Measurements from ENCODE around the gene MUC5B.

DNA sequence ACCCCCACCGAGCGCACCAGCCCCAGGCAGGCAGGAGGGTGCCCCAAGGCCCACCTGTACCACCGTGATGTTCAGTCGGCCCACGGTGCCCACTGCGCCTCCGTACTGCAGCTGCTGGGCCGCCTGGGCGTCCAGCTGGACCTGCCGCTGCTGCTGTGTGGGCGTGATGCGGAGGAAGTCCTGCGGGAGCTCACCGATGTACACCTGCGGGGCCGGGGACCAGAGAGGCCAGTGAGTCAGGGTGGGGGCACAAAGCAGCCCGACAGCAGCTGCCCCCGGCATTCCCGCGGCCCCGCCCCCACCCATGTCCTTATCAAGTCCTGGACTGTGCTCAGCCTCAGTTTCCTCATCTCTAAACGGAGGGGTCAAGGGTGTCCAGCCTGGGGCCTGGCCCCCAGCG lies 72.7 kb downstream of the MUC5B start:
- TF ChIP-seq, protein P1, sequence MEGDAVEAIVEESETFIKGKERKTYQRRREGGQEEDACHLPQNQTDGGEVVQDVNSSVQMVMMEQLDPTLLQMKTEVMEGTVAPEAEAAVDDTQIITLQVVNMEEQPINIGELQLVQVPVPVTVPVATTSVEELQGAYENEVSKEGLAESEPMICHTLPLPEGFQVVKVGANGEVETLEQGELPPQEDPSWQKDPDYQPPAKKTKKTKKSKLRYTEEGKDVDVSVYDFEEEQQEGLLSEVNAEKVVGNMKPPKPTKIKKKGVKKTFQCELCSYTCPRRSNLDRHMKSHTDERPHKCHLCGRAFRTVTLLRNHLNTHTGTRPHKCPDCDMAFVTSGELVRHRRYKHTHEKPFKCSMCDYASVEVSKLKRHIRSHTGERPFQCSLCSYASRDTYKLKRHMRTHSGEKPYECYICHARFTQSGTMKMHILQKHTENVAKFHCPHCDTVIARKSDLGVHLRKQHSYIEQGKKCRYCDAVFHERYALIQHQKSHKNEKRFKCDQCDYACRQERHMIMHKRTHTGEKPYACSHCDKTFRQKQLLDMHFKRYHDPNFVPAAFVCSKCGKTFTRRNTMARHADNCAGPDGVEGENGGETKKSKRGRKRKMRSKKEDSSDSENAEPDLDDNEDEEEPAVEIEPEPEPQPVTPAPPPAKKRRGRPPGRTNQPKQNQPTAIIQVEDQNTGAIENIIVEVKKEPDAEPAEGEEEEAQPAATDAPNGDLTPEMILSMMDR (IDR thresholded peaks at IDR 0.05) = no peak
- TF ChIP-seq EZH2phosphoT487 (IDR thresholded peaks at IDR 0.05) (no peak), EZH2 (IDR thresholded peaks at IDR 0.05) (no peak)

All from neural progenitor cell (in vitro differentiated cells).